ENCODE measurements around the gene BICD1.

BICD1 gene

GRCh38 chr12:32402946-32403345, 296.3 kb downstream of the BICD1 start:
- no peak for DNase-seq (ENCODE audit: low spot score)

GRCh38 chr12:32407795-32408194, 301.1 kb downstream of the BICD1 start:
- DNase-seq (ENCODE audit: low spot score): no peak

GRCh38 chr12:32413412-32413811, 306.8 kb downstream of the BICD1 start:
- DNase-seq (ENCODE audit: low spot score): no peak

GRCh38 chr12:32418221-32418620, 311.6 kb downstream of the BICD1 start:
- DNase-seq (ENCODE audit: low spot score): no peak

GRCh38 chr12:32418903-32419519, 312.4 kb downstream of the BICD1 start:
- no peak for DNase-seq (ENCODE audit: low spot score)

- no peak for DNase-seq (ENCODE audit: low spot score)
Measured at GRCh38 chr12:32419520-32419960, 312.9 kb downstream of the BICD1 start.

GRCh38 chr12:32420356-32420755, 313.7 kb downstream of the BICD1 start:
- no peak for DNase-seq (ENCODE audit: low spot score)

GRCh38 chr12:32423559-32423958, 316.9 kb downstream of the BICD1 start:
- no peak for DNase-seq (ENCODE audit: low spot score)

GRCh38 chr12:32431025-32431424, 324.4 kb downstream of the BICD1 start:
- DNase-seq (ENCODE audit: low spot score): no peak
